Neural crest cell (in vitro differentiated cells): ENCODE results near the gene AQP7. TPM values are rescaled to one million over a fixed set of nuclear protein-coding genes. Genes with fewer than 3 reads are reported as not detected.
"Not testable (repeated sequence)": the region's sequence is repeated elsewhere in the genome, so short reads cannot be mapped to it uniquely, and the experiment has no call there.

Experiments
- DNase-seq: peaks from one replicate; pipeline ENCODE4 v3.0.0; 2021; ENCODE audit warnings: low read depth, mixed read lengths, low spot score
- H3K27ac Mint-ChIP-seq: one replicate; pipeline ENCODE4 v1.8.0; 2021; ENCODE audit warnings: mild to moderate bottlenecking, mixed read lengths; ENCODE audit not compliant: unreplicated experiment
- H3K27me3 Mint-ChIP-seq: 2 replicates; pipeline ENCODE4 v1.8.0; 2021; ENCODE audit warnings: low read depth, mild to moderate bottlenecking, mixed read lengths
- H3K36me3 Mint-ChIP-seq: 2 replicates; pipeline ENCODE4 v1.8.0; 2021; ENCODE audit warnings: low read depth, mild to moderate bottlenecking, mixed read lengths
- H3K4me1 Mint-ChIP-seq: 2 replicates; pipeline ENCODE4 v1.8.0; 2021; ENCODE audit warnings: mixed read lengths
- H3K4me3 Mint-ChIP-seq: one replicate; pipeline ENCODE4 v1.8.0; 2021; ENCODE audit warnings: mild to moderate bottlenecking, mixed read lengths
- H3K9me3 Mint-ChIP-seq: 2 replicates; pipeline ENCODE4 v1.8.0; 2021; ENCODE audit warnings: mixed read lengths
- total RNA-seq: library from RNA; stranded (reverse); gene quantifications from 2 replicates; pipeline ENCODE4 v1.2.1, GENCODE V29; 2021
- TF ChIP-seq, protein P1 (sequence below): fragments of 200-600 bp; sonication (generic); conservative IDR thresholded peaks from 2 replicates; pipeline ENCODE4 v1.5.0; 2021; ENCODE audit warnings: antibody characterized with exemption, mild to moderate bottlenecking

The AQP7 gene
- total RNA-seq, 1 donor from 2014 or later = 0.98 TPM

DNA sequence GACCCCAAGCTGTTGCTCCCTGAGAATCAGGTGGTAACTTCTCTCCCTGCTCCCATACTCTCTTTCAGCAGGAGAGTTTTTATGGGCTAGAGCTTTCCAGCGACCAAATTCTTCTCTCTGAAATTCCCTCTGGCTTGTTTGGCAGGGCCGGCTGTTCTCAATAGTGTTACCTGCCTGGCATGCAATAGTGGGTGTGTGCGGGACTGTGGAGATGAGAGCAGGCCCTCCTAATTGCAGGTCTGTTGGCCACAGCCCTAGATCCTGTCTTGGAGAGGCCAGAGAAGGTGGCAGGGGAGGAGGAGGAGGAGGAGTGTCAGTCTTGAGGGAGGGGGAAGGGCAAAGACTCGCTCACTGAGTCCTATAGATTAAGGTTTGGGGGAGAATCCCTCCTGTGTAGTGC, 29.5 kb downstream of the AQP7 start:
- H3K4me3 Mint-ChIP-seq = no peak overlapping the region
- TF ChIP-seq, protein P1, sequence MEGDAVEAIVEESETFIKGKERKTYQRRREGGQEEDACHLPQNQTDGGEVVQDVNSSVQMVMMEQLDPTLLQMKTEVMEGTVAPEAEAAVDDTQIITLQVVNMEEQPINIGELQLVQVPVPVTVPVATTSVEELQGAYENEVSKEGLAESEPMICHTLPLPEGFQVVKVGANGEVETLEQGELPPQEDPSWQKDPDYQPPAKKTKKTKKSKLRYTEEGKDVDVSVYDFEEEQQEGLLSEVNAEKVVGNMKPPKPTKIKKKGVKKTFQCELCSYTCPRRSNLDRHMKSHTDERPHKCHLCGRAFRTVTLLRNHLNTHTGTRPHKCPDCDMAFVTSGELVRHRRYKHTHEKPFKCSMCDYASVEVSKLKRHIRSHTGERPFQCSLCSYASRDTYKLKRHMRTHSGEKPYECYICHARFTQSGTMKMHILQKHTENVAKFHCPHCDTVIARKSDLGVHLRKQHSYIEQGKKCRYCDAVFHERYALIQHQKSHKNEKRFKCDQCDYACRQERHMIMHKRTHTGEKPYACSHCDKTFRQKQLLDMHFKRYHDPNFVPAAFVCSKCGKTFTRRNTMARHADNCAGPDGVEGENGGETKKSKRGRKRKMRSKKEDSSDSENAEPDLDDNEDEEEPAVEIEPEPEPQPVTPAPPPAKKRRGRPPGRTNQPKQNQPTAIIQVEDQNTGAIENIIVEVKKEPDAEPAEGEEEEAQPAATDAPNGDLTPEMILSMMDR = no peak
- no peak for DNase-seq
- H3K36me3 Mint-ChIP-seq = no peaks in the 10 kb centered on the region
- H3K27me3 Mint-ChIP-seq = no peaks in the 10 kb centered on the region
- H3K9me3 Mint-ChIP-seq = no peaks in the 10 kb centered on the region
- H3K4me1 Mint-ChIP-seq = peaks cover 31% of the 10 kb centered on the region
- H3K27ac Mint-ChIP-seq = peak overlapping the region; percentile 72

DNA sequence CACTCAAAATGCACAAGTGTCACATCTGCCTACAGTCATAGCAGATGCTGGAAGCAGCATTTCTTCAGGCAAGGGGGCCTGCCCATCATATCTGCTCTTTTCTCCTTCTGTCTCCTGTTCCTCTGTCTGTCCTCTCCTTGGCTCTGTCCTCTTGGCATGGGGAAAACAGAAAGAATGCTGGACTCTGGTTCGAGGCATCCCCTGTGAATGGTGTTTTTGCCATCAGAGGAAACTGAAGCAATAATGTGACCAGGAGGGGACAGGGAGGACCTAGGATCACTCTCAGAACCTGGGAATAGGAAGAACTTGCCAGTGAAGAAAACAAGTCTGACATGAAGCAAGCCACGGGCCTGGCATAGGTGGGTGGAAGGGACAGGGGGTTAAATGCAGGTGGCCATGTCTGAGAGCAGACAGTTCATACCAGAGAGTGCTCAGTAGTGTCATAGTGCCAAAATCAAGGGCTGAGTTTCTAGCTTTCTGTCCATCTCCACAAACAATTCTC, 35.3 kb downstream of the AQP7 start:
- H3K9me3 Mint-ChIP-seq = no peaks in the 10 kb centered on the region
- no peak for DNase-seq
- no peak overlapping the region for H3K27ac Mint-ChIP-seq
- H3K4me1 Mint-ChIP-seq = no peaks in the 10 kb centered on the region
- peaks cover 2% of the 10 kb centered on the region for H3K36me3 Mint-ChIP-seq
- TF ChIP-seq, protein P1 = no peak
- no peaks in the 10 kb centered on the region for H3K27me3 Mint-ChIP-seq
- H3K4me3 Mint-ChIP-seq = no peak overlapping the region

DNA sequence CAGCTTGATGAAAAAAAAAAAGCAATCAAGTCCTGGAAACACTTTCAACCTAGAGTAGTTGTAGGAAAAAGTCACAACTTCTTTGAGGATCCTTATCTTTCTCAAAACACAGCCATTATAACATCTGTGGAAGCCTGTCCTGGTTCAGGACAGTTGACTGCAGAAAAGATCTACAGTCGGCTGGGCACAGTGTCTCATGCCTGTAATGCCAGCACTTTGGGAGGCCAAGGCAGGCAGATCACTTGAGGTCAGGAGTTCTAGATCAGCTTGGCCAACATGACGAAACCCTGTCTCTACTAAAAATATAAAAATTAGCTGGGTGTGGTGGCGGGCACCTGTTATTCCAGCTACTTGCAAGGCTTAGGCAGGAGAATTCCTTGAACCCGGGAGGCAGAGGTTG, 37.6 kb downstream of the AQP7 start:
- H3K27me3 Mint-ChIP-seq, H3K27ac Mint-ChIP-seq, H3K9me3 Mint-ChIP-seq, H3K4me3 Mint-ChIP-seq, H3K36me3 Mint-ChIP-seq, H3K4me1 Mint-ChIP-seq, DNase-seq: not testable (repeated sequence)

DNA sequence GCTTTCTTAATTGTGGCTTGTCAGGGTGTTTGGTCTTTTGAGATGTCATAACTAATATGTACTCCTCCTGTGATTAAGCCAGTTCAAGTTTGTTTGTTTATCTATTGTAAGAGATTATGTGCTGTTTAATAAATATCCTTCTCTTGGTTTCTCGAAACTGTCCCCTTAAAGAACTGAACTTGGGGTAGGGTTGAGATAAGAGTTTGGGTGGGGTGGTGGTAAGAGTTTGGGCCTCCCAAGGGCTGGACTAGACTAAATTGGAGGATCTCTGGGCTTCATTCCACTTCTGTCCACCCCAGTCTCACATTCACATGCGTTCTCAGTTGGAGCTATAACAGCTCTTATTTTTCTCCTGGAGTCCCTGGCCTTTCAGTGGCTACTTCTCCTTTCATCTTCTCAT, 38.2 kb downstream of the AQP7 start:
- Mint-ChIP-seq H3K27ac (peak overlapping the region; percentile 1), H3K36me3 (peaks cover 2% of the 10 kb centered on the region), H3K9me3 (no peaks in the 10 kb centered on the region), H3K4me3 (no peak overlapping the region), H3K27me3 (no peaks in the 10 kb centered on the region), H3K4me1 (no peaks in the 10 kb centered on the region)
- TF ChIP-seq, protein P1 = no peak
- DNase-seq = no peak

DNA sequence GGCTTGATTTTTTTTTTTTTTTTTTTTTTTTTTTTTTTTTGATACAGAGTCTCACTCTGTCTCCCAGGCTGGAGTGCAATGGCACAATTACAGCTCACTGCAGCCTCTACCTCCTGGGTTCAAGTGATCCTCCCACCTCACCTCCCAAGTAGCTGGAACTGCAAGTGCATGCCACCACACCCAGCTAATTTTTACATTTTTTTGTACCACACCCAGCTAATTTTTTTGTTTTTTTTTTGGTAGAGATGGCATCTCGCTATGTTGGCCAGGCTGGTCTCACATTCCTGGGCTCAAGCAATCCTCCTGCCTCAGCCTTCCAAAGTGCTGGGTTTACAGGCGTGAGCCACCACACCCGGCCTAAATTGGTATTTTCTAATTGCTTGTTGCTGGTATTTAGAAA, 43.7 kb downstream of the AQP7 start:
- not testable (repeated sequence) for H3K4me3 Mint-ChIP-seq, H3K27me3 Mint-ChIP-seq, H3K4me1 Mint-ChIP-seq, H3K27ac Mint-ChIP-seq, DNase-seq, H3K9me3 Mint-ChIP-seq, H3K36me3 Mint-ChIP-seq

DNA sequence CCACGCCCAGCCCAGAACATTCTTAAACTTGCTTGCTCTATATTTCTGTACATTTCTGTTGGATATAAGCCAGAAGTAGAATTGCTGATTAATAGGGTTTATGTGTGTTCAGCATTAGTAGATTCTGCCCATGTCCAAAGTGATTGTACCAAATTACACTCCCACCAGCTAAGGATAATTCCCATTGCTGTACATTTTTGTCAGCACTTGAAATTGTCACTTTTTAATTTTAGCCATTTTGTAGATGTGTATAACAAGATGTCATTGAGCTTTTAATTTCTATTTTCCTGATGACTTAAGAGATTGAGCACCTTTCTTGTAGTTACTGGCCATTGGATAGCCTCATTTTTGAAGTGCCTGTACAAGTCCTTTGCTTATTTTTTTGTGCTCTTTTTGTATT, 46.4 kb downstream of the AQP7 start:
- H3K27ac Mint-ChIP-seq = no peak overlapping the region
- no peak overlapping the region for H3K4me3 Mint-ChIP-seq
- DNase-seq = no peak
- no peaks in the 10 kb centered on the region for H3K27me3 Mint-ChIP-seq
- H3K36me3 Mint-ChIP-seq = peaks cover 4% of the 10 kb centered on the region
- TF ChIP-seq, protein P1 = no peak
- no peaks in the 10 kb centered on the region for H3K9me3 Mint-ChIP-seq
- H3K4me1 Mint-ChIP-seq = no peaks in the 10 kb centered on the region

DNA sequence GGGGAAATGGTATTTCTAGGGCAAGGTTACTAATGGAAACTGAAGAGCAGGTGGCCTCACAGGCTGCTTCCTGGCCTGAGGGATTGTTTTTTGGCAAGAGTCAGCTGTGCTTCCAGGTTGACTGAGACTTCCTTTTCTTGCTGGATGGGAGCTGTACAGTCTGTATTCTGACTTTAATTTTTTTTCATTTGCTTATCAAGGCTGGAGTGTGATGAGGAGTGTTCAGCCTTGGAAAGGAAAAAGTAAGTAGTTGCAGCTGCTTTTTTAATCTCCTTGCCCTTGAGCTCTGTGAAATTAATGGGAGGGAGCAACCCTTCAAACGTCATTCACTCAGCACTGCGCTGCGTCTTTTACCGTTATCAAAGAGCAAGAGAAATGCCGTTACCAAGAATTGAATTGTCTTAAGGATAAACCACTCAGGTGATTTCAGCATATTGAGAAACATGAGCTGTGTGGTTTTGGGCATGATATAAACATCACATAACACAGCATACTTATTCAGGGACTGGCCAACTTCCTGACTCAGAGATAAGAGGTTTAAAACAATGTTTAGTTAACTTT, 47.6 kb downstream of the AQP7 start:
- no peak for DNase-seq
- H3K36me3 Mint-ChIP-seq = peaks cover 4% of the 10 kb centered on the region
- H3K27me3 Mint-ChIP-seq = no peaks in the 10 kb centered on the region
- H3K4me3 Mint-ChIP-seq = no peak overlapping the region
- H3K4me1 Mint-ChIP-seq = no peaks in the 10 kb centered on the region
- TF ChIP-seq, protein P1 = no peak
- no peak overlapping the region for H3K27ac Mint-ChIP-seq
- H3K9me3 Mint-ChIP-seq = no peaks in the 10 kb centered on the region
